CD4-positive, alpha-beta T cell treated with Interleukin-1 beta for 1 hour (primary cell): ENCODE results near the gene ENPP6.
"Not testable (repeated sequence)": the region's sequence is repeated elsewhere in the genome, so short reads cannot be mapped to it uniquely, and the experiment has no call there.

Source experiments
- DNase-seq, 2 donors: peaks; one replicate each; pipeline ENCODE4 v3.0.0-alpha.2; 2020 to 2022

Gene ENPP6

DNA sequence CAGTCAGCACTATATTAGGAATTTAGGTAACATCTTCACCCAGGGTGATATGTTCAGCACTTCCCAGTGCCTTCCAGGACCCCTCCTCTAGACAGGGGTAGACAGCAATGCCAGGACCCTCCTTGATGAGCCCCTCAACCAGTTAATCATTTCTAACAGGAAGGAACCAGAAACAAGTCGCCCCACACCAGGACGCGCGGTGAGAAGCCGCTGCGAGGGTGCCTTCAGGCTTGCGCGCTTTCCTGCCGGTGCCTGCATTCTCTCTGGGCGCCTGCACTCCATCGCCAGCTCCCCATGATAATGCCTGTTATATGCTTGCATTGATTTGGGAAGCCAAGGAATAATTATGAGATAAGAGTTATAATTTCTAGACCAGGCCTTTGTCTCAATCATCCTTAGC, 116.0 kb downstream of the ENPP6 start:
- DNase-seq: no peak

DNA sequence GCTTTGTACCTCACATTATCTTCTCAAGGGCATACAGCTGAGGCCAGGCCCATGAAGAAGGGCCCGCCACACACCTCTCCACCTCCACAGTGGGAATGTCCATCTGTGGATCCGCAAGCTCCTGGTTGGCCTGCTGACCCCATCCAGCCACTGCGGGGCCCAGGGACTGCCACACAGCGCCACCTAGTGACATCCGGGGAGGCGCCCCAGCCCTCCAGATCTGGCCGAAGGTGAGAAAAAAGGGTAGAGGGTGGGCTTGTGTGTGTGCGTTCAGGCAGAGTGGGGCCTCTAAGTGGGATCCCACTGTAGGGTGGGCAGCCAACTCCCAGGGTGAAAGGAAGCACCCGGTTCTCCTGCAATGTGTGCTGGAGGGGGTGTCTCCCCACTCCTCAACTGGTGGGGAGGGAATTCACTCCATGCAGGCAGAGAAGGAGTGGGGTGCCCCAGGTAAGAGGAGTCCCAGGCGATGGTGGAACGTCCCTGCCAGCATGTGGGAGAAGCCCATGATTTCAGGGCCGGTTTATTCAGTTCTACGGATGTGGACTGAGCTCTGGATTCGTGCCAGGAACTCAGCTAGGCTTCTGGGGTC, 117.3 kb downstream of the ENPP6 start:
- no peak for DNase-seq

DNA sequence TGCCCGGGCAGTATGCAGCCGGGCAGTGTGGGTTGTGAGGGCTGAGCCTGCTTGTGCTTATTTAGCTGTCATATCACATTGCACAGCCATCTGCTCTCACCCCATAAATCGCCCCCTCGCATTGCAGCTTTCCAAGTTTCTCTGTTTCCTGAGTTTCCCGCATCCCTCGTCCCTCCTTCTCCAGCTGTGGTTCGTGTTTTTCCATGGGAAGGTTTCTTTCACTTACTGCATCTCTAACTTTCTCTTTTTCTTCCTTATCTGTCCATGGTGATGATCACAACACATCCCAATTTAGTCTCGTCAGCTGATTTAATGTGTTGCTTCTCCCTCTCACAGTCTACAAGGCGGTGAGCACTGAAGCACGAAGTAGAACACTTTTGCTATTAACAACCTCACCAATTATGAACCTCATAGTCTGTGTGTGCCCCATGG, 118.1 kb downstream of the ENPP6 start:
- no peak for DNase-seq

DNA sequence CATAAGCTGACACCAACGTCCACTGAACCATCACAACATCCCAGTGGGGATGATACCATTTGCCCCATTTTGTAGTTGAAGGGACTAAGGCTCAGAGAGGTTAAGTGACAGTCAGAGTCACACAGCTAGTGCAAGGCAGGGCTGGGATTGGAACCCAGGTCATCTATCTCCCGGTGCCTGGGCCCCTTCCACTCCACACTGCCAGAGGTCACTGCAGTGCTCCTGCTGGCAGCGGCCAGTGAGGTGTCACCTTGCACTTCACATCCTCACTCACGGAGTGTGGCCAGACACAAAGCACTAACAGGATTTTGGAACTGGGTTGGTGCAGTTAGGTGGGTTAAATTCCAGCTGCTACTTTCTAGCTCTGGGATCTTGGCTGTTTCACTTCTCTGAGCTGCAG, 118.7 kb downstream of the ENPP6 start:
- DNase-seq: no peak

DNA sequence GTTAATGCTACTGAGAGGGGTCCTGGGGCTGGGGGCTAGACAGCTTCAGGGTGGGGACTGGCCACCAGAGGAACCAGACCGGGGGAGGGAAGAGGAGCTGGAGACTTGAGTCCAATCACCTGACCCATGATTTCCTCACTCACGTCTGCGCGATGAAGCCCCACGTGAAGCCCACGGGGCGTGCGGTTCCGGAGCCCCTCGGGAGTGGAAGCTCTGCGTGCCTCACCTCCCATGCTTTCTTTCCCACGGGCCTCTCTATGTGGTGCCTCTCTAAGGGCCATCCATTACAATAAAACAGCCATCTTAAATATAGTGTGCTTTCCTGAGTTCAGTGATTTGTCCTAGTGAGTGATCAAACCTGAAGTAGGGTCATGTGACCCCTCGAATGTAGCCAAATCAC, 119.9 kb downstream of the ENPP6 start:
- no peak for DNase-seq

DNA sequence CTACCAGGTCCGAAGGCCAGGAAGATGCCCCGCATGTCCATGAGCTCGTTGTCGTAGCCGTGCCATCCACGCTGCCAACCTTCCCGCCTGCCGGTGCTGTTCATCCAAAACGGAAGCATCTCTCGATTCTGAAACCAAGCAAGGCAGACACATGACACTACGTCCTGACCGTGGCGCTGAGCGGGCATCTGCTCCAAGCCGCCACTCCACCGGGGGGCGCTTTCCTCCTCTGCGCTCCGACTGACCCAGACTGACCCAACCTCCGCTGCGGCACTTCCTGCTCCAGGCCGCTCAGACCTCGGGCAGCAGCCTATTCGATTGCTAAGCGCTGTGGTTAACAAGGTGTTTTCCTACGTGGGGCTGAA, 120.5 kb downstream of the ENPP6 start:
- peak in 1 of 2 donors; percentile 29 for DNase-seq

DNA sequence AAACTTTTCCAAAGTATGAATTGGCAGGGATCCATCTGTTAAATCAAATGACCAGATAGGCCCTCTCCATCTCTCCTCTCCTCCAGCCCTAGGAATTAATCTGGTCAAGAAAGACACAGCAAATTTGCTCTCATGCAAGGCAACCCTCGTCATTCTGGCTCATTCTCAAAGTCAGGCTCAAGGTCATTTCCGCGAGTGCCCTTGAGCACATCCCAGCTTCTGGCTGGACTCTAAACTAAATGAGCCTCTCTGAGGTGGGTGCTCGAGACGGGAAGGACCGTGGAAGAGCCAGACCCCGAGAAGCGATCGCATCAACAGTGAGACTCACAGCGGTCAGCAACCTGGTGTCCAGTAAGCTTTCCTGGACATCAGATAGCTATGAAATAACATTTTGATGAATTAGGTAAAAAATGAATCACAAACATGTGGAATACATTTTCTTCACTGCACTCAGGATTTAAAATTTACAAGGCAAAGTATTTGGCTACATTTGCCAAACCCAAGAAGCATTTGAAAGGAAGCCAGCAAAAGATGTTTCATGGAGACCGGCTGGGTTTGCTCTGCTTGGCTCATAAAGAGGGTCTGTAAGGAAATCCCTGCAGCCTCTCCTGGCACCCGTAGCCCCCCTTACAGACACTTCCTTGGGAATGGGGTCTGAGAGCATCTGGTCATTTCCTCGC, 121.0 kb downstream of the ENPP6 start:
- DNase-seq: no peak

DNA sequence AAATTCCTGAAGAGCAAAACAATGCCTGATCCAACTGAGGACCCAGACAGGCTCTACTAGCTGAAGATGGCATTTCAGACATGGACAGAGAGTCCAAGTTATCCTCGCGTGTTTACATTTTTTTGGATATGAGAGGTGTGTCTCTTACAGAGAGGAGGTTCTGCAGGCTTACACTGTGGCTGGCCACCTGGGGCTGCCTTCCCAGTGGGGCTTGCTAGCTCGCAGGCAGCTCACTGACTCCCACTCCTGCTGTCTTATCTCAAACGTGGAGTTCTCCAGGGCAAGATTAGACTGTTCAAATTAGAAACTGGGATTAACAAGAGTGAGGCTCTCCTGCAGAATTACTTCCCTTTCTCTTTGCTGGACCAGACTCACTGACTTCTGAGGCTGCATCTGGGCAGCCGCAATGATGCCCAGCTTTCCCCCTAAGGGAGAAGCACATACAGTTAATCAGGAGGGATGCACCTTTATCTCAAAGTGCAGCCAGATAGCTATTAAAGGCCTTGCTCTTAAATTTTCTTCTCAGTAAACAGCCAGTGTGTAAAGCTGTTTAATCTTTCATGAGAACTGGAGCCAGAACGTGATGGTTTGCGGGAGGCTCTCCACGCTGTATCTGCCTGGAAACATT, 123.0 kb downstream of the ENPP6 start:
- DNase-seq: no peak

DNA sequence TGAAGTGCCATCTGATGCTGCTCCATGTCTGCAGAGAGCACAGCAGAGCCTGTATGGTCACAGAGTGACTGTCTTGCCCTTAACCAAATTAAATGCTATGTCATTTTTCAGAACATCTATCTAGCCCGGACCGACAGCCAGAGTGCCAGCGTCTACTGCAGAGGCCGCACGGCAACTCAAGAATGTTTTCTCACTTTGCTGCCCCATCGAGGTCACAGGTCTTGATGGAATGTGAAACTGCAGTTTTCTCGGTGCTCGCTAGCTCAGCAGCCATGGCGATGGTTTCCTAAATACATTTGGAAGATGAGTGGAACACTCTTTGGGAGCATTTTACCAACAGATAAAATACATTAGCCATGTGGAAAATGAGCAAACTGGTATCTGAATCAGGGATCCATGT, 125.7 kb downstream of the ENPP6 start:
- no peak for DNase-seq

DNA sequence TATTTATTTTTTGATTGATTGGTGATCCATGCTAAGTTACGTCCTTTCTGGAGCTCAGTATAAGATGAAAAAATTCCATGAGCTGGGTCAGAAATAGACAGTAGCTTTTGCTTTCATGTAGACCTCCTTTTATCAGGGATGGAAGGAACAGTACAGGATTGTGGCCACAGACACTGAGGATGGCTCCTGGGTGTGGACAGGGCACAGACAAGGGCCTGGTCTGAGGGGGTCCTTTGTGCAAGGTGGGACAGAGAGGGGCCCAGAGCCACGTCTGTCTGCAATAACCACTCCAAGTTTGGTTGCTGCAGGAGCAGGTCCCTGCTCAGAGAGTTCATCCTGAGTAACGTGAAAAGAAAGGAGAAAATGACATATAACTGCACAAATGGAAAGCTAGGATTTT, 127.1 kb downstream of the ENPP6 start:
- DNase-seq: no peak

DNA sequence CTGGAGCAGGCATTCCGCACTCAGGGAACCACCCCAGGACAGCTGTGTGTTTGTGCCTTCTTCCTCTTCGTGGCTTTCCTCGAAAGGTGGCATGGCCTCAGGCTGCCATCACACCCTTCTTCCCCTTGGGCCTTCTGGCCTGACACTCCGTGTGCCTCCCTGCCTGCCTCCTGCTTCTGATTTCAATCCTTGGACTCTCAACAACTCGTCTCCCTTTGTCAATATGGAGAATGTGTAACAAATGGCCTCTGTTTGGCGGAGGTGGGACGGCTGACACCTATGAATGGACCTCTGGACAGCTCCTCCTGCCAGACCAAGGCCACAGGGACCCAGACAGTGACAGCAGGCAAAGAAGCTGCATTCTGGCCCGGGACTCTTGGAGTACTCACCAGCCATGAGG, 137.0 kb downstream of the ENPP6 start:
- DNase-seq: no peak

DNA sequence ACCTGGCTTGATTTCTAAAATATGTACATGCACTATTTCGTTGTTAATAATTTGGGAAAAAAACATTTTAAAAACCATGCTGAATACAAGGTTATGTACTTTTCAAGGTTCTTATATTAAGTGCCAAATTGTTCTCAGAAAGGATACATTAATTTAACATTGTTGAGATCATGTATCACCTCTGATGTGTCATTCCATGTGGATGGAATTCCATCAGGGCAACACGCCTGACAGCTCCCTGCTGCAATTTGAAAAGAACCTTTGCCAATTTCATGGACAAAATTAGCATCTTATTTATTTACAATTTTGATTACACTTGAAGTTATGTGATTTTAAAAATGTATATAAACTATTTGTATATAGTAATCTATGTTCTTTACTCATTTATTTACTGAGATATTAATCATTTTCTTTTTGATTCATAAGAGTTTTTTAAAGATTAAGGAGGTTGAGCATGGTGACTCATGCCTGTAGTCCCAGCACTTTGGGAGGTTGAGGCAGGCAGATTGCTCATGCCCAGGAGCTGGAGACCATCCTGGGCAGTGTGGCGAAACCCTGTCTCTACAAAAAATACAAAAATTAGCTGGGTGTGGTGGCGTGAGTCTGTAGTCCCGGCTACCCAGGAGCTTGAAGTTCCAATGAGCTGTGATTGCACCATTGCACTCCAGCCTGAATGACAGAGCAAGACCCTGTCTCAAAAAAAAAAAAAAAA, 142.8 kb downstream of the ENPP6 start:
- DNase-seq: no peak

DNA sequence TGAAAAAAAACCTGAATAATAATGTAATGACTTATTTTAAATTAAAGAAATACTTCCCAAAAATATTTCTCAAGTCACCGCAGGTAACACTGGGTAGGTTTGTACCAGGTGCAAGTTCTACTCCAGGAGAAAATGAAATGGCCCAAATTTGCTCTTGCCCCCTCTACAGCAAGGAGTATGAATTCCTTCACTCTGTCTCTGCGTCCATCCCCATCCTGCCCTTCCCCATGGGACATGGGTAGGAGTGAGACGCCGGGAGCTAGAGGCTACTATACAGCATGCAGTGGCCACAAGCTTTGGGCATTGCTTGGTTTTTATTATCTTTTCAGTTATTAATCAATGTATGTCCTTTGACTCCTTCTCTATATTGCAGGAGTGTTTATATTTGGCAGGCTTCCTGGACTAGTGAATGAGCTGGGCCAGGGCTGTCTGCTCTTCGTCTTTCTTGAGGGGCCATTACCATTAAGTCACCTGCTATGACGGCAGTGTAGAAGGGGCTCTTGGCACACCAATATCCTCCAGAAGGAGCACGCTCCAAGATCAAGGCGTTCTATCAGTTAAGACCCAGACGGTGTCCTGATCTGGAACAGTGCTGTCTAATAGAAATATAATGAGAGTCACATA, 149.6 kb downstream of the ENPP6 start:
- DNase-seq: no peak

DNA sequence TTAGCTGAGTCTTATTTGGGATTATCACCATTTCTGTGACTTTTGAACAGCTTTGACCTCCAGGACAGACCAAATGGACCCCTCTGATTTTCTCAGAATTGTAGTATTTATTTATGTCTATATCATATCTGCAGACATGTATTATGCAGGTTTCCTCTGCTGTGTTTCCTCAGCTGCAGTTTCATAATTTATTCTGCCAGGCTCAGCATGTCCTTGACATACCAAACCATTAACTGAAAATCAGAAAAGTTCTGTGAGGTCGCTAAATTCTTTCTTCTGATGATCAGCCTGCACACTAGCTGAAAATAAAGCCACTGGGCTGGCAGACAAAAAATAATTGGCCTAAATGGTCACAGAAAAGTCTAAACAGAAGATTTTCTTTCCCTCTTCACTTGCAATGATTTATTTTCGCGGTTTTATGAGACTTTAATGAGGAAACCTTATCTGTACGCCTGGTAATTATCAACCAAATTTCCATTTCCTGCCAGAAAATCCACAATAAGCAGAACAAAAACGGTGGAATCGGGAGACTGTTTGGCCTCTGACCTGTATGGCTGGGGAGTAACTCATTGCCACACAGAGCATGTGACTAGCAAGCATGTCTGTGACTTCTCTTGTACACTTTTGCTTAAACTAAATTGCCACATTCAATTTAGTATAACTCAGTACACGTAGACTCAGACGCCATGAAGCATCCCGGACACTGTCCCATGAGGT, 150.9 kb downstream of the ENPP6 start:
- no peak for DNase-seq

DNA sequence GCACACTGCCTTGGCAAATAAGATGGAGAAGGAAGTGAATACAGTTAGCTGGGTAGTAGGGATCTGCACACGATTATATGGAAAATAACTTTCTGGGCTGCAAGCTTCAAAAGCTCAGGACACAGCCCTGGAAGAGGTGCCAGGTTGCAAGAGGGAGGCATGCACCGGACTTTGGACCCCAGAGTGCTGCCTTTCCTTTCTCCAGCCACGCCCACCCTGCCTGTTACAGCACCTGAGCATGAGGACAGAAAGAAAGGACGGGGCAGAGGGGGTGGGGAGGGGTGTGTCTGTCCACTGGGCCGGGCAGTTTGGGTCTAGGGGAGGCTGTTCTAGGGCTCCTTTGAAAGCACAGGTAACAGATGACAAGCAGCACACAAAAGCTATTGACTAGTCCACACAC, 152.8 kb downstream of the ENPP6 start:
- no peak for DNase-seq

DNA sequence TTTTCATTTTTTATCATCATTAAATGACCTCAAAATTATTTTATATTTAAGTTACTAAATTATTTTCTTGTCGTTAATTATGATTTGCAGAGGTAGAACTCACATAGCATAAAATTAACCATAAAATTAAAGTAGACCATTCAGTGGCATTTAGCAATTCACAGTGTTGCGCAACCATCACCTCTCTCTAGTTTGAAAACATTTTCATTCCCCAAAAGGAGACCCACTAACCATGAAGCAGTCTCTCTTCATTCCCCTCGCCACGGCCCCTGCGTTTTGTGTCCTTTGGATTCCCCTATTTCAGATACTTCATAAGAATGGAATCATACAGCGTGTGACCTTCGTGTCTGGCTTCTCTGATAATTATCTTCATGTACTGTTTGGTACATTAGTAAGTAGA, 154.9 kb downstream of the ENPP6 start:
- no peak for DNase-seq

DNA sequence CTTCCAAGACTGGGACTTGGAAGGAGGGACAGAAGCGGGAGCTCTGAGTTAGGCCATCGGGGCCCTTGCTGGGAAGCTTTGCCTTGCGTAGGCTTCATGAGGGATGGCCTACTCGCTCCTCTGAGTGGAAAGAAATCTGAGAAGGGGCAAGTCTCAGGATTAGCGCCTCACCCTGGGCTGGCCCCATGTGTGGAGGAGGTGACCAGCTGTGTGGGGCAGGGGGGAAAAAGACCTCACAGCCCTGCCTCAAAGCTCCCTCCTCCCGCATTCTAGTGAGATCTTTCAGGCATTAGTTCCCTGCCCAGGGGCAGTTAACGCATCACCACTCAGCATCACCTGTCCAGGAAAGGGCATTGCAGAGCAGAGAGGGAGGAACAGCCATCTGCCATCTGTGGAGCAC, 156.1 kb downstream of the ENPP6 start:
- no peak for DNase-seq

DNA sequence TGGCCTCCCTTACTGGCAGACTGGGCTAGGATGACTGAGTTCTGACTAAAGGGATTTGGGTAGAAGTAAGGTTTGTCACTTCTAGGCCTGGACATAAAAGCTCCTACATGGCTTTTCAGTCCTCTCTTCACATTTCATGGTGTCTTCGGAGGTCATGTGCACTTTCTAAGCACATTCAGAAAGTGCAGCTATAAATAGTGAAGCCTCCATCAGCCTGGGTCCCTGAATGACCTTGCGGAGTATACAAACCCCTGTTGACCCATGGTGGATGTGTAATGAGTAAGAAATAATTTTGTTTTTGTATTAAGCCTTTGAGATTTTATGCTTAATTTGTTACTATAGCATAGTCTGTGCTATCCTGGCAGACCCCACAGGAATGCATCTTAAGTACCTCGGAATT, 158.6 kb downstream of the ENPP6 start:
- DNase-seq: no peak

DNA sequence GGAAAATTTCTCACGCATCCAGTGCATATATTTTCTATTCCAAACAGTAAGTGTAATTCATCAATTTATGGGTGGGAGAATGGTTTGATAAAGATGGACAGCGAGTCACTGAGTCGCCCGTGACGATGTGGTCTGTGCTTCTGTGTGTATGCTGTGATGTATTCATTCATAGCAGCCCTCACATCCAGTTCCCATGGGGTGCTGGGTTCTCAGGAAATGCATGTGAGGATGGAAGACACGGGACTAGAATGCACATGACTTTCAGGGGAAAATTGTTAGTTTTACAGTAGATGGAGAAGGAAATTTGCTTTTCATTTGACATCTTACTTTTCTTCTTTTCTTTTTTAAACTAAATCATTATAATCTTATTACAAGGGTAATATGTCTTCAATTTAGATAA, 159.6 kb downstream of the ENPP6 start:
- DNase-seq: no peak

DNA sequence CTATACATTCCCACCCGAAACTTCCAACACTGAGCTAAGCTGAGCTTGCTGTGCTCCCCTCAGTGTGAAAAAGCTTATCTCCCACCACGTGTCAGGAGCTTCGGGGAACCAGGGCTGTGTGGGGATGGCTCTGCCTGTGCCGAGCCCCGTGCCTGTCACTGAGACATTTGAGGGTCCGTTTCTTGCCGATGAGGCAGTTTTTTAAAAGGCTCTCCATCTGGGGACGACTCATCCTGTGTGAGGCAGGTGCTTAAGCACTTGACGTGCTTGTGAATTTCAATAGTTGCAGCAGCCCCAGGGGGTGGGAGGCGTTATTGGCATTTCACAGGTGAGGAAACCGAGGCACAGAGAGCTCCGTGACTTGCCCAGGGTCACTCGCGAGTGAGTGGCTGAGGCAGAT, 160.8 kb downstream of the ENPP6 start:
- no peak for DNase-seq

DNA sequence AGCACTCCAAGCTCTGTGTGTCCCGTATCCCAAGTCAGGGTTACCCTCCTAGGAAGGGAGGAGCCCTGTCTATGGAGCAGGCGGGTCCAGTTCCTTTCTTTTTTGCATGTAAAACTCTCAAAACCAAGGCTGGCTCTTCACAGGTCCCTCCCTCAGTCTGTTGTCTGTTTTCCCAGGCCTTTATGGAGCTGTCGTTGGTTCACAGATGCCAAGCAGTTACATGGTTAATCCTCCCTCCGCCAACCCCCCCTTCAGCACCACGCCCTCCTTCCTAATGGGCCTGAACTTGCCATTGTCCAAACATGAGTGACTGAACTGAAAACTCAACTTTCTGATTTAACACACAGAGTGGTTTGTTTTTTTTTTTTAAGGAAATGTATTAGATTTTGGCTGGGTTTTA, 164.2 kb downstream of the ENPP6 start:
- no peak for DNase-seq

DNA sequence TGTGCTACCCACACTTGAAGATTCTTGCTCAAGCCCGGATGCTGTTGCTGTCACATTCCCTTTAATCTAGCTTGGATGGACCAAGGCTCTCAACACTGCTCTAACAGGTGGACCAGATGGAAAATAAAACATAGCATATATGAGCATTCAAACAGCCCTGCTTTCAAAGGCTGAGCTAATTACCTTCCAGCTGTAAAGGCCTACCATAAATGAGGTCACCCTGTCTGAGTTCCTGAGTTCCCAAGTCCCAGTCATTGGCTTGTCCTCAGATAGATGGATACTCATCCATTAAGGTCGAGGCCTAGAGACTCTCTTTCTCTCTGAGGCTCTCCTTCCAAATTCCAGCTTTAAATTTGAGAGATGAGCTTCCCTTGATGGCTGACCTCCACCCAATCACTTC, 165.1 kb downstream of the ENPP6 start:
- DNase-seq: no peak

DNA sequence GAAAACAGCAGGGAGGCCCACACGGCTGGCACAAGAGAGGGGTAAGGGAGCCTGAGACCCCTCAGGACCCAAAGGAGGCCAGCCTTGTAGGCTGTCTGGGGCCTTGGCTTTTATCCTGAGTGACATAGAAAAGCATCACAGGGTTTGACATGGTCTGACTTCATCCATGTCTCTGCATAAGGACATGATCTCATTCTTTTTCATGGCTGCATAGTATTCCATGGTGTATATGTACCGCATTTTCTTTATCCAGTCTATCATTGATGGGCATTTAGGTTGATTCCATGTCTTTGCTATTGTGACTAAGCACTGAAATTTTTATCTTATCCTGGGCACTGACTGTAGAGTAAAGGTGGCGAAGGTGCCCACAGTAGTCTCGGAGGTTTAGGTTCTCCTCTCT, 166.4 kb downstream of the ENPP6 start:
- not testable (repeated sequence) for DNase-seq
